ENCODE results near the gene CCDC74A.
"Not testable (repeated sequence)": the region's sequence is repeated elsewhere in the genome, so short reads cannot be mapped to it uniquely, and the experiment has no call there.

CCDC74A gene

GRCh38 chr2:131535951-131536826 lies 8.5 kb downstream of the CCDC74A start:
- H3K27me3 ChIP-seq (ENCODE audit: control insufficient read depth in 5 of 5, insufficient read depth in 4 of 5, low read length in 5 of 5); H3K36me3 ChIP-seq (ENCODE audit: control insufficient read depth in 5 of 5, insufficient read depth in 5 of 5, low read length in 5 of 5); H3K27ac ChIP-seq (ENCODE audit: low read depth, low read length); H3K9me3 ChIP-seq (ENCODE audit: control insufficient read depth in 5 of 5, low read length in 5 of 5); H3K9ac ChIP-seq (ENCODE audit: low read length in 5 of 5); H3K4me1 ChIP-seq (ENCODE audit: control insufficient read depth in 5 of 5, insufficient read depth in 5 of 5, low read length in 5 of 5); H3K4me3 ChIP-seq (ENCODE audit: low read depth in 1 of 5, low read length in 5 of 5): not testable (repeated sequence)

GRCh38 chr2:131536841-131537240 lies 9.2 kb downstream of the CCDC74A start:
- not testable (repeated sequence) for H3K9me3 ChIP-seq (ENCODE audit: control insufficient read depth in 5 of 5, low read length in 5 of 5); H3K36me3 ChIP-seq (ENCODE audit: control insufficient read depth in 5 of 5, insufficient read depth in 5 of 5, low read length in 5 of 5); H3K4me1 ChIP-seq (ENCODE audit: control insufficient read depth in 5 of 5, insufficient read depth in 5 of 5, low read length in 5 of 5); H3K4me3 ChIP-seq (ENCODE audit: low read depth in 1 of 5, low read length in 5 of 5); H3K9ac ChIP-seq (ENCODE audit: low read length in 5 of 5); H3K27me3 ChIP-seq (ENCODE audit: control insufficient read depth in 5 of 5, insufficient read depth in 4 of 5, low read length in 5 of 5); H3K27ac ChIP-seq (ENCODE audit: low read depth, low read length)

- not testable (repeated sequence) for H3K4me1 ChIP-seq (ENCODE audit: control insufficient read depth in 5 of 5, insufficient read depth in 5 of 5, low read length in 5 of 5); H3K36me3 ChIP-seq (ENCODE audit: control insufficient read depth in 5 of 5, insufficient read depth in 5 of 5, low read length in 5 of 5); H3K27me3 ChIP-seq (ENCODE audit: control insufficient read depth in 5 of 5, insufficient read depth in 4 of 5, low read length in 5 of 5); H3K9me3 ChIP-seq (ENCODE audit: control insufficient read depth in 5 of 5, low read length in 5 of 5); H3K27ac ChIP-seq (ENCODE audit: low read depth, low read length); H3K4me3 ChIP-seq (ENCODE audit: low read depth in 1 of 5, low read length in 5 of 5); H3K9ac ChIP-seq (ENCODE audit: low read length in 5 of 5)
These were observed 11.2 kb downstream of the CCDC74A start for GRCh38 chr2:131538856-131539255.

GRCh38 chr2:131542438-131543384 lies 15.0 kb downstream of the CCDC74A start:
- H3K27me3 ChIP-seq (ENCODE audit: control insufficient read depth in 5 of 5, insufficient read depth in 4 of 5, low read length in 5 of 5) = no peaks in the 10 kb centered on the region
- H3K4me3 ChIP-seq (ENCODE audit: low read depth in 1 of 5, low read length in 5 of 5) = no peak overlapping the region
- no peak overlapping the region for H3K9ac ChIP-seq (ENCODE audit: low read length in 5 of 5)
- H3K27ac ChIP-seq (ENCODE audit: low read depth, low read length) = no peak overlapping the region
- H3K36me3 ChIP-seq (ENCODE audit: control insufficient read depth in 5 of 5, insufficient read depth in 5 of 5, low read length in 5 of 5) = no peaks in the 10 kb centered on the region
- H3K4me1 ChIP-seq (ENCODE audit: control insufficient read depth in 5 of 5, insufficient read depth in 5 of 5, low read length in 5 of 5) = no peaks in the 10 kb centered on the region
- no peaks in the 10 kb centered on the region for H3K9me3 ChIP-seq (ENCODE audit: control insufficient read depth in 5 of 5, low read length in 5 of 5)

GRCh38 chr2:131543385-131543891 lies 15.8 kb downstream of the CCDC74A start:
- Histone ChIP-seq H3K27me3 (ENCODE audit: control insufficient read depth in 5 of 5, insufficient read depth in 4 of 5, low read length in 5 of 5) (no peaks in the 10 kb centered on the region), H3K4me1 (ENCODE audit: control insufficient read depth in 5 of 5, insufficient read depth in 5 of 5, low read length in 5 of 5) (no peaks in the 10 kb centered on the region), H3K36me3 (ENCODE audit: control insufficient read depth in 5 of 5, insufficient read depth in 5 of 5, low read length in 5 of 5) (no peaks in the 10 kb centered on the region), H3K27ac (ENCODE audit: low read depth, low read length) (no peak overlapping the region), H3K9ac (ENCODE audit: low read length in 5 of 5) (no peak overlapping the region), H3K4me3 (ENCODE audit: low read depth in 1 of 5, low read length in 5 of 5) (no peak overlapping the region), H3K9me3 (ENCODE audit: control insufficient read depth in 5 of 5, low read length in 5 of 5) (no peaks in the 10 kb centered on the region)

GRCh38 chr2:131544006-131544812 lies 16.5 kb downstream of the CCDC74A start:
- not testable (repeated sequence) for H3K27me3 ChIP-seq (ENCODE audit: control insufficient read depth in 5 of 5, insufficient read depth in 4 of 5, low read length in 5 of 5); H3K9ac ChIP-seq (ENCODE audit: low read length in 5 of 5); H3K4me3 ChIP-seq (ENCODE audit: low read depth in 1 of 5, low read length in 5 of 5); H3K27ac ChIP-seq (ENCODE audit: low read depth, low read length); H3K36me3 ChIP-seq (ENCODE audit: control insufficient read depth in 5 of 5, insufficient read depth in 5 of 5, low read length in 5 of 5); H3K4me1 ChIP-seq (ENCODE audit: control insufficient read depth in 5 of 5, insufficient read depth in 5 of 5, low read length in 5 of 5); H3K9me3 ChIP-seq (ENCODE audit: control insufficient read depth in 5 of 5, low read length in 5 of 5)

GRCh38 chr2:131544813-131545165 lies 17.1 kb downstream of the CCDC74A start:
- not testable (repeated sequence) for H3K27me3 ChIP-seq (ENCODE audit: control insufficient read depth in 5 of 5, insufficient read depth in 4 of 5, low read length in 5 of 5); H3K4me3 ChIP-seq (ENCODE audit: low read depth in 1 of 5, low read length in 5 of 5); H3K9me3 ChIP-seq (ENCODE audit: control insufficient read depth in 5 of 5, low read length in 5 of 5); H3K27ac ChIP-seq (ENCODE audit: low read depth, low read length); H3K4me1 ChIP-seq (ENCODE audit: control insufficient read depth in 5 of 5, insufficient read depth in 5 of 5, low read length in 5 of 5); H3K36me3 ChIP-seq (ENCODE audit: control insufficient read depth in 5 of 5, insufficient read depth in 5 of 5, low read length in 5 of 5); H3K9ac ChIP-seq (ENCODE audit: low read length in 5 of 5)

GRCh38 chr2:131552871-131553270 lies 25.2 kb downstream of the CCDC74A start:
- Histone ChIP-seq H3K4me3 (ENCODE audit: low read depth in 1 of 5, low read length in 5 of 5) (no peak overlapping the region), H3K36me3 (ENCODE audit: control insufficient read depth in 5 of 5, insufficient read depth in 5 of 5, low read length in 5 of 5) (no peaks in the 10 kb centered on the region), H3K9me3 (ENCODE audit: control insufficient read depth in 5 of 5, low read length in 5 of 5) (no peaks in the 10 kb centered on the region), H3K9ac (ENCODE audit: low read length in 5 of 5) (no peak overlapping the region), H3K4me1 (ENCODE audit: control insufficient read depth in 5 of 5, insufficient read depth in 5 of 5, low read length in 5 of 5) (no peaks in the 10 kb centered on the region), H3K27ac (ENCODE audit: low read depth, low read length) (no peak overlapping the region), H3K27me3 (ENCODE audit: control insufficient read depth in 5 of 5, insufficient read depth in 4 of 5, low read length in 5 of 5) (no peaks in the 10 kb centered on the region)

- Histone ChIP-seq H3K27me3 (ENCODE audit: control insufficient read depth in 5 of 5, insufficient read depth in 4 of 5, low read length in 5 of 5) (no peaks in the 10 kb centered on the region), H3K9ac (ENCODE audit: low read length in 5 of 5) (no peak overlapping the region), H3K4me1 (ENCODE audit: control insufficient read depth in 5 of 5, insufficient read depth in 5 of 5, low read length in 5 of 5) (no peaks in the 10 kb centered on the region), H3K9me3 (ENCODE audit: control insufficient read depth in 5 of 5, low read length in 5 of 5) (no peaks in the 10 kb centered on the region), H3K27ac (ENCODE audit: low read depth, low read length) (no peak overlapping the region), H3K4me3 (ENCODE audit: low read depth in 1 of 5, low read length in 5 of 5) (no peak overlapping the region), H3K36me3 (ENCODE audit: control insufficient read depth in 5 of 5, insufficient read depth in 5 of 5, low read length in 5 of 5) (no peaks in the 10 kb centered on the region)
These were observed 29.3 kb downstream of the CCDC74A start for GRCh38 chr2:131556998-131557397.
